Left lung (tissue), 8 donors: ENCODE measurements around the gene FAM3D. TPM values are rescaled to one million over a fixed set of nuclear protein-coding genes. Genes with fewer than 3 reads are reported as not detected.

ENCODE experiments used
- polyA plus RNA-seq, 6 donors: library from polyadenylated mRNA; unstranded; fragments of 120-200 nt; gene quantifications; one replicate each; pipeline ENCODE4 v1.2.1, GENCODE V29; 2013; ENCODE audit not compliant: insufficient read length in 6 of 6
- total RNA-seq, 2 donors: library from RNA; stranded (reverse); fragmentation: NEBNext Ultra II Directional; extraction: Animal tissue kit (Norgen Biotek cat#: 25700); gene quantifications; one replicate each; pipeline ENCODE4 v1.2.1, GENCODE V29; 2021
- donor health status: DM: no; HTN: yes; CAD: no.
- donor health status: DM: no; HTN: no; CAD: no.

Gene FAM3D
- total and polyA plus RNA-seq, 8 donors, result 1.5 to 4.4 (median 3.5) TPM

Other genes starting within 250 kb of the FAM3D start
- 10 to 100 TPM; 55.5 to 57.1 TPM for gene PDHB, start 232.9 kb downstream of the FAM3D start, total RNA-seq
- 10 to 100 TPM; 74.3 to 88.5 (median 83.5) TPM for gene PDHB, start 232.9 kb downstream of the FAM3D start, polyA plus RNA-seq
- 10 to 100 TPM in 1 of 2 donors, 1 to 10 TPM in 1; 8.1 to 10.7 TPM for gene KCTD6, start 174.7 kb downstream of the FAM3D start, total RNA-seq
- 10 to 100 TPM; 15.7 to 19.2 (median 17.8) TPM for gene KCTD6, start 174.7 kb downstream of the FAM3D start, polyA plus RNA-seq
- gene ACOX2, start 129.6 kb downstream of the FAM3D start, total RNA-seq, result 10 to 100 TPM in 1 of 2 donors, 1 to 10 TPM in 1; 9.8 to 31.0 TPM
- gene ACOX2, start 129.6 kb downstream of the FAM3D start, polyA plus RNA-seq, result 10 to 100 TPM; 39.2 to 58.1 (median 47.4) TPM
- 10 to 100 TPM in 1 of 2 donors, 1 to 10 TPM in 1; 9.2 to 46.5 TPM for gene FAM107A, start 89.4 kb downstream of the FAM3D start, total RNA-seq
- gene FAM107A, start 89.4 kb downstream of the FAM3D start, polyA plus RNA-seq, result 1 to 10 TPM in 3 of 6 donors, under 1 TPM in 3; 0.69 to 1.9 (median 1.0) TPM